ENCODE data around the gene TMEM100.

The TMEM100 gene, protein sequence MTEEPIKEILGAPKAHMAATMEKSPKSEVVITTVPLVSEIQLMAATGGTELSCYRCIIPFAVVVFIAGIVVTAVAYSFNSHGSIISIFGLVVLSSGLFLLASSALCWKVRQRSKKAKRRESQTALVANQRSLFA
- total RNA-seq = 0 reads per million in 2 donors

DNA sequence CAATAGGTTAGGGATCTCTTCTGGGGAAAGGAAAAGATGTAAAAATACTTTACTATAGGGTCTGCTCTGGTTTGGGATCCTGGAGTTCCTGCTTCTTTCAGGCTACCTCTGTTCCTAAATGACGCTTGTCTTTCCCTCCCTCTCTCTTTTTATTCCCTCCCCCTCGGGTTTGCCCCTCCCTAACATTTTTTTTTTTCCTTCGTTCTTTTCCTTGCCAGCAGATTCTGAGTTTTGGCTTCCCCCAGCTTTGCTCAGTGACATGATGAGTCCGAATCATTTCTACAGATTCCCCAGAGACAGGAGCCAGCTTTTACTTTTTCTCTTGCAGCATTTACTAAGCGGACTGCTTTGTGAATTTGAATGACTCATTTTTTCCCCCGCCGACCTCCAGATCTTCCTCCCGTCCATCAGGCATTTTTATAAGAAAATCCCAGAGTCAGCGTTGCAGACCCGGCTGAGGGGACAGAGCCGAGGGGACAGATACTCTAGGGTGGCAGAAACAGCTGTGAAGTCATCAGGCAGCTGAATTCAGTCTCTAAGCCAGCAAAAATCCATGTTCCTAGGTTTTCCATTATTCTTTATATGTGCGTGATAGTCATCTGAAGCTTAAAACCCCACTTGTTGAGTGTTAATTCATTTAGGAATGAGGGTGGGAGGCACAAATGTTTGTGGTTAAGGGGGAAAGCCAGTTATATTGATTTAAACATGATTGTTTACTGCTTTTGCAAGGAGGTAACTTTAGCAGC, at the start of gene TMEM100:
Gene TMEM100 (minus strand): TSS at position 123 of the 746 bp plus-strand sequence. CDS start 1,794 bp downstream, outside the sequence.
- no peak for DNase-seq

DNA sequence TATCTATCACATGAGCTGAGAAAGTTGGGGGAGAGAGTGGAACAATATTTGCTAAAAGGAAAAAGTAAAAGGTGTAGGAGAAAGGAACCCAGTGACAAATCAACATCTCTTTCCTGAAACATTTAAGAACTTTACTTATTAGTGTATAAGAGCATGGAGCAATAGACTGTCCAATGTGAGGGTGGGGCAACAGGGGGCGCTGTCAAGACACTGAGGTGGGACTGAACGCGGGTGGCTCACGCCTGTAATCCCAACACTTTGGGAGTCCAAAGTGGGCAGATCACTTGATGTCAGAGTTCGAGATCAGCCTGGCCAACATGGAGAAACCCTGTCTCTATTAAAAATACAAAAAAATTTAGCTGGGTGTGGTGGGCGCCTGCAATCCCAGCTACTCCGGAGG, 49.4 kb upstream of the TMEM100 start:
- DNase-seq = no peak

DNA sequence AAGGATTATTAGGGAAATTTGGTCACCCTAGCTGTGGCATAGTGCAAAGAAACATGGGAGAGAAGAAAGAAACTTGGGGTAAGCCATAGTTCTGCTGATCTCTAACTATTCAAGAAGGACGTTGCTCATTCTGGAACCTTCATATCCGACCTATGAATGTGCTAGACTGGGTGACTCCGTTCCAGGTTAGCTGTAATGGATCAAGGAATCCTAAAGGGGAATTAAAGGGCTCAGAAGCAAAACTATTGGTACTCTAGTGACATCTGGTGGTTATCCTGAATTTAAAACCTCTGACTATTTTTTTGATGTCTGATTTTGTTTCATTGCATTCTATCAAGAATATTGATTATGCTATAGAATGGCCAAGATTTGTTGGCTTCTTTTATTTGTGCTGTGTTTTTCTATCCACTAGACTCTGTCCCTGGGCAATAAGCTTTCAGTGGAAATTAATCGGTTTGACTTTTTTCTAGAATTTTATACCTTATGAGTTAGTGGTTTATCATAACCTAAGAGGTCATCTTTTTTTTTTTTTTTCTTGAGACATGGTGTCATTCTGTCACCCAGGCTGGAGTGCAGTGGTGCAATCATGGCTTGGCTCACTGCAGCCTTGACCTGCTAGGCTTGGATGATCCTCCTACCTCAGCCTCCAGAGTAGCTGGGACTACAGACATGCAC, 47.7 kb upstream of the TMEM100 start:
- no peak for DNase-seq

GRCh38 chr17:55769625-55770000, 46.9 kb upstream of the TMEM100 start:
- no peak for DNase-seq

GRCh38 chr17:55768936-55769624, 46.4 kb upstream of the TMEM100 start:
- DNase-seq = no peak

- DNase-seq = no peak
These were observed 42.8 kb upstream of the TMEM100 start for GRCh38 chr17:55765472-55765871.

DNA sequence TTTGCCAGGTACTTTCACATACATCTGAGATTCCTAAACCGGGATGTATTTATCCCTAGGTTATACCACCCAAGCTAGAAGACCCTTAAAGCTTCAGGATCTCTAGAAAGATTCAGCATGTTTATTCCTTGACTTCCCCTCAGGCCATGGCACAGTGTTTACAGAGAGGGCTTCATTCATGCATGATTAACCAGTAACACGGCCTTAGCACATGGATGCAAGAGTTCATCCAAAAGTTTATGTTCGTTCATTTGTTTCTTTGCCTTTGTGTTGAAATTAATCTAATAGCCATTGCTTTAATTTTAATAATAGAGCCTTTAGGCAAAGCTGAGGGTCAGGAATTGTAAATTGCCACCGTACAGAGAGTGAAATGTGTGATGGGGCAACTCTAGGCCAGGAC, 41.9 kb upstream of the TMEM100 start:
- no peak for DNase-seq

- DNase-seq = no peak
These were observed 41.2 kb upstream of the TMEM100 start for GRCh38 chr17:55763856-55764255.

GRCh38 chr17:55762086-55762858, 39.6 kb upstream of the TMEM100 start:
- DNase-seq = no peak

GRCh38 chr17:55760643-55761355, 38.1 kb upstream of the TMEM100 start:
- no peak for DNase-seq

- DNase-seq = no peak
These were observed 35.5 kb upstream of the TMEM100 start for GRCh38 chr17:55758171-55758570.

DNA sequence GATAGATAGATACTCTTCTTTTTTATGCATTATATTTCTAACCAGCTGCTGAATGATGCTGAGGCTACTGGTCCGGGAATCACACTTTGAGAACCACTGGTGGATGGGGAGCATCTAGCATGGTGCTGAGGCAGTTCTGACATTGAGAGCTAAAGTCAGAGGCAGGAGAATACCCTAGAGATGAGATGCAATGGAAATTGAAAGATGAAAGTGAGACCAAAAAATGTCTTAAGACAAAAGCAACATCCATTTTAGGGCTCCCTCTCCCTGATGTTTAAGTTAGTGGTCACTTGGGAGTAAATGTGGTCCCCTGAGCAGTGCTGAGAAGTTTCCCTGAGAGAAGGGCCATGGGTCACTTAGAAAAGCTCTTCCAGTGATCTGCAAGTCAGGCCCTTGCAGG, 35.0 kb upstream of the TMEM100 start:
- no peak for DNase-seq

DNA sequence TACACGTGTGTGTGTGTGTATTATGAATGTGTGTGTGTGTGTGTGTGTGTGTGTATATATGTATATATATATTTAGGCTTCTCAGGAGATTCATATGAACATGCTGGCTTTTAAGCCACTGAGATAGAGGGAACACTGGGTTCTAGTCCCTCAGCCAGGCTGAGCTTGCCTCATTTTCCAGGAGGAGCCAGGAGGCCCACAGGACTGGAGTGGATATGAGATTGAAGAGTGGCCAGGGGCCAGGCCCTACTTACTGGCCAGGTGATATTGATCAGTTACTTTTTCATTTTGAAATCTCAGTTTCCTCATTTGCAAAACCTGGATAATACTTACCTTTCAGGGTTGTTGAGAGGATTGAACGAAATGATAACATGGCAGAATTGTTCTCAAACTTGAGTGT, 34.0 kb upstream of the TMEM100 start:
- DNase-seq = no peak

DNA sequence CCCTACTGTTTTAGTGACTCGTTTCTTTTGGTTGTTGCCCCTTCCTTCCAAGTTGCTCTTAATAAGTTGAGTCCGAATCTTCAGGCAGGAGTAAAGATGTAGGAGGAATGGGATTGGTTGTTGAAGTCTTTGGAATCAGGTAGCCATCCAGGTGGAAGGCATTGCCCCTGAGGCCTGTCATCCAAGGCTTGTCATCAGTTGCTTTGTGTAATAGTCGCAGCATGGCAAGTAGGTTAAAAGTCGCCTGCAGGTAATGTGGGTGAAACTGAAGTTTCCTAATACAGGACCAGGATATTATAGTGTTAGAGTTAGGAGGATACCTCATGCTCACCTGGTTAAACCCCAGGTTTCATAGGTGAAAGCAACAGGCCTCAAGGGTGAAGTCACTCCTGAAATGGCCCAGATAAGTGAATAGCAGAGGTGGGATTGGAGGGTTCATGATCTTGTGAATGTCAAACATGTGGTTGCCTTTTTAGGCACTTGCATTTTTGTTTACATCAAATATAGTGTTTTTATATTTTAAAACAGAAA, 29.1 kb upstream of the TMEM100 start:
- no peak for DNase-seq

DNA sequence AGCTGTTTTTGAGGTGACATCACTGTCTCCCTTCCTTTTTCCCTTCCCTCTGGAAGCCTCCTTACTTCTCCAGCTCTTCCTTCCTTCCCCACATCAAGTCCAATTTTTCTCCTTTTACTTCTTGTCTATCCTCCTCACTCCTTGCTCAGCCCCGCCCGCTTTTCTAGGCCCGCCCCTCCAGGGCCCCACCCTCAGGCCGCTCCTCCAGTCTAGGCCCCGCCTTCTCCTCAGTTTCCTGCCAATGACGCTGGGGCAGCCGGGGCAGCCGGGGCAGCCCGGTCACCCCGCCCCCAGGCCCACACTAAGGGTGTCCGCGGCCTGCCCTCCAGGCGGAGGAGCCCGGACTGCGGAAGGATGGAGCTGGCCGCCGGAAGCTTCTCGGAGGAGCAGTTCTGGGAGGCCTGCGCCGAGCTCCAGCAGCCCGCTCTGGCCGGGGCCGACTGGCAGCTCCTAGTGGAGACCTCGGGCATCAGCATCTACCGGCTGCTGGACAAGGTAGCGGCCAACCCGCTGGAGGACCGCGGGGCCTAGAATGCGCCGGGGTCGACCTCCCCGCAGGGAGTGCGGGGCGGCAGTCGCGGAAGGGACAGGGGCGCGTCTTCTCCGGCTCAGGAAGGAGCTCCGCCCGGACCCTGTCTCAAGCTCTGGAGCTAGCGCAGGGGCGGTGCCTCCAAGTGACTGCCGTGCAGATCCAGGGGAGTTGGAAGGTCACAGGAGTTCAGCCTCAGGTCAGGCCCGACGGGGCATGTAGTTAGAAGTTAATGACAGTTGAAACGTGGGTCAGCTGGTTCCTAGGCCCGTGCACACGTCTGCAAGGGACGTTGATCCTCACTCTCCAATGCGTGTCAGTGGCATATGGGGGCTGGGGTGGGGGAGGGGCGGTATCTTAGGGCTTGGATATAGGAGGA, 28.3 kb upstream of the TMEM100 start, which contains the start of gene PCTP:
Gene PCTP (plus strand): TSS at position 302 of the 908 bp plus-strand sequence. CDS start 53 bp downstream, at position 355.
- peak; percentile 43 to 85 (median 69) for DNase-seq

DNA sequence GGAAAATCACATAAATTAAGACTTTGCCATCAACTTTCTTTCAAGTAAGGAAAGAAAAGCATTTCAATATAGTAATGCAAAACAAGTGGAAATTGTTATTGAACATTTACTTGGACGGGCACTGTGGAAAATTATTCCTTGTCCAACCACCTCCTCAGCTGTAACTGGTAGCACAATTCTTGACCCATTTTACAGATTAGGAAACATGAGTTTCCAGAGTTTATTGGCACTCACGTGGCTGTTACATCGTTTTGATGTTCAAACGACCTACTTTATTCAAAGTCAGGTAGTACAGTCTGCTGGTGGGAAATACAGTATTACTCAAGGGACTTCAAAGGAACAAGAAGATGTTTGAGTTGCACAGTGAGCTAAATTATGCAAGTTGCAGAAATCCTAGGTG, 27.3 kb upstream of the TMEM100 start:
- DNase-seq = no peak

DNA sequence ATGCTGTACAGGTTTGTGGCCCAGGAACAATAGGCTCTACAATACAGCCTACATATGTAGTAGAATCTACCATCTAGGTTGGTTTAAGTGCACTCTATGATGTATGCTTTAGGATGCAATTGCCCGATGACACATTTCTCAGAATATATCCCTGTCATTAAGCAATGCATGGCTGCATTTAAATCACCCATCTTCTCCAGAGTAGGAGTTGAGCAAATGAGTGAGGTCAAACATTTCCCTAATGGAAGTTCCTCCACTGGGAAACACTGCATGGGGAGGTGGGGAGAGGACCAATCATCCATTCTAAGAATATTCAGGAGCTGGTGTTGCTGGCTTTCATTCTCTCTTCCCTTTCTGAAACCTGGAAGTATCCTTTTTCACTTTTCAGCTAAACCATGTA, 26.2 kb upstream of the TMEM100 start:
- no peak for DNase-seq

DNA sequence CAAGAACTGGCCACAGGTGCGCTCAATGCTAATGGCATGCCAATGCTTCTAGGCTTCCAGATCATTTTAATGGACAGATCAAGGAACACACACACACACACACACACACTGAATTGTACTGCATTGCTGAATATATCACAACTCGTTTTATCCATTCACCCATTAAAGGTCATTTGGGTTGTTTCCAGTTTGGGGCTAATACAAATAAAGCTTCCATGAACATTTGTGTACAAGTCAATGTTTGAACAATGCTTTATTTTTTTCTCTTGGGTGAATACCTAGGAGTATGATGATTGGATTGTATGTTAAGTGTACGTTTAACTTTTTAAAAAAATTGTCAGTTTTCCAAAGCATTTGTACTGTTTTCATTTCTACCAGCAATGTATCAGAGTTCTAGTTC, 24.5 kb upstream of the TMEM100 start:
- no peak for DNase-seq

GRCh38 chr17:55746466-55746865, 23.8 kb upstream of the TMEM100 start:
- no peak for DNase-seq

GRCh38 chr17:55745258-55745657, 22.6 kb upstream of the TMEM100 start:
- no peak for DNase-seq
